Tibial nerve (tissue), 4 donors: ENCODE results near the gene CDC14B.

Experiments used
- CTCF ChIP-seq, 5 experiments: fragments of 200-600 bp in 3 of 5; fragments of 450-650 bp in 2 of 5; sonication (generic) in 3 of 5; IDR thresholded peaks; one replicate each; pipeline ENCODE4 v1.5.1; 2016 to 2019; ENCODE audit warnings: antibody characterized with exemption in 5 of 5, mild to moderate bottlenecking in 3 of 5, moderate library complexity in 2 of 5
- EP300 ChIP-seq, 2 donors: sonication (generic); formaldehyde crosslinking; IDR thresholded peaks; one replicate each; pipeline ENCODE4 v1.6.1; 2017; ENCODE audit warnings: antibody characterized with exemption in 2 of 2, mild to moderate bottlenecking in 1 of 2
- POLR2A ChIP-seq, 2 donors: fragments of 450-650 bp; IDR thresholded peaks; one replicate each; pipeline ENCODE4 v1.6.1; 2017; ENCODE audit warnings: antibody characterized with exemption in 2 of 2, mild to moderate bottlenecking in 2 of 2, moderate library complexity in 2 of 2

- TF ChIP-seq CTCF (IDR thresholded peaks at IDR 0.05) (no peak), POLR2A (IDR thresholded peaks at IDR 0.05) (no peak), EP300 (IDR thresholded peaks at IDR 0.05) (no peak)
Measured at GRCh38 chr9:96636368-96636767, 16.7 kb upstream of the CDC14B start.
